Testis (tissue), 3 donors: ENCODE measurements around the gene KCNH6. TPM values are rescaled to one million over a fixed set of nuclear protein-coding genes. Genes with fewer than 3 reads are reported as not detected.

Source experiments
- DNase-seq: peaks from one replicate; pipeline ENCODE4 v3.0.0-alpha.2; 2019
- H3K27ac ChIP-seq, 2 donors: fragments of 200-600 bp; sonication (generic); one replicate each; pipeline ENCODE4 v1.5.1; 2019
- H3K27me3 ChIP-seq: fragments of 200-600 bp; sonication (generic); one replicate; pipeline ENCODE4 v1.5.1; 2019
- H3K36me3 ChIP-seq: fragments of 200-600 bp; sonication (generic); one replicate; pipeline ENCODE4 v1.5.1; 2017; ENCODE audit warnings: low read depth; ENCODE audit errors: missing control alignments
- H3K4me1 ChIP-seq: fragments of 200-600 bp; sonication (generic); one replicate; pipeline ENCODE4 v1.5.1; 2019
- H3K4me3 ChIP-seq, 2 donors: fragments of 200-600 bp; sonication (generic); one replicate each; pipeline ENCODE4 v1.5.1; 2017 to 2019
- H3K9me3 ChIP-seq: fragments of 200-600 bp; sonication (generic); one replicate; pipeline ENCODE4 v1.5.1; 2017
- POLR2A ChIP-seq: fragments of 450-650 bp; IDR thresholded peaks from one replicate; pipeline ENCODE4 v1.6.1; 2017; ENCODE audit warnings: antibody characterized with exemption, mild to moderate bottlenecking, moderate library complexity
- WGBS, 2 donors: methylation state at CpG; one replicate each; pipeline ENCODE4 v1.1.5; 2018; 5-methylcytosine and 5-hydroxymethylcytosine counted together
- intact Hi-C: fragments of 100-400 bp; cut with DNase I; formaldehyde crosslinking; loops from one replicate; pipeline ENCODE4 v1.15.1; 2023; ENCODE audit warnings: low total_unique reads
- polyA plus RNA-seq: library from polyadenylated mRNA; stranded (reverse); fragments of 350-450 nt; fragmentation: Illumina TruSeq; extraction: RNeasy Lipid Tissue Mini Kit (QIAGEN cat#74804); gene quantifications from one replicate; pipeline ENCODE4 v1.2.3, GENCODE V29; 2014; ENCODE audit warnings: low read depth, low replicate concordance; ENCODE audit not compliant: insufficient read depth
- total RNA-seq, 2 donors: library from RNA; depleted of rRNA; stranded (reverse); fragments of >200 nt; gene quantifications; one replicate each; pipeline ENCODE4 v1.2.3, GENCODE V29; 2016
- TF ChIP-seq, protein P1 (sequence below), 3 experiments: fragments of 450-650 bp in 2 of 3; fragments of 200-600 bp in 1 of 3; sonication (generic) in 1 of 3; IDR thresholded peaks; one replicate each; pipeline ENCODE4 v1.5.1; 2016 to 2019; ENCODE audit warnings: antibody characterized with exemption in 3 of 3, mild to moderate bottlenecking in 2 of 3, moderate library complexity in 1 of 3

Gene KCNH6
- total and polyA plus RNA-seq, 3 donors from 2014 or later = 0.79 to 1.7 (median 0.99) TPM

DNA sequence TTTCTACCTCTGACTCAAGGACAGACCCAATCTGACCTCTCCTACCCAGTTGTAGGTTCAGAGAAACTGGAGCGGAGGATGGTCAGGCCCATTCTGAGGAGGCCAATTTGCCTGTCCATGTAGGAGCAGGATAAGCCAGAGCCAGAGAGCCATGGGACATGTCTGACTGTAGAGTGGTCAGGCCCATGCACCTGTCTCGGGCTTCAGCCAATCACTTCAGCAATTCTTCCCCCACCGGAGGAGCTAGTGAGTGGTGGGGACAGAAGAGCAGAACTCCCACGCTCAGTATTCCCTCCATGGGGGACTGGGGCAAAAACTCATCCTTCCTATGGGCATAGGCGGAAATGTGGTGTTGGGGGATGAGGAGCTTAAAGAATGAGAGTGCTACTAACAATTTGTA, 41.4 kb downstream of the KCNH6 start:
- no peaks in the 10 kb centered on the region for H3K9me3 ChIP-seq
- DNase-seq = no peak
- H3K4me3 ChIP-seq = no peak overlapping the region
- TF ChIP-seq, protein P1, sequence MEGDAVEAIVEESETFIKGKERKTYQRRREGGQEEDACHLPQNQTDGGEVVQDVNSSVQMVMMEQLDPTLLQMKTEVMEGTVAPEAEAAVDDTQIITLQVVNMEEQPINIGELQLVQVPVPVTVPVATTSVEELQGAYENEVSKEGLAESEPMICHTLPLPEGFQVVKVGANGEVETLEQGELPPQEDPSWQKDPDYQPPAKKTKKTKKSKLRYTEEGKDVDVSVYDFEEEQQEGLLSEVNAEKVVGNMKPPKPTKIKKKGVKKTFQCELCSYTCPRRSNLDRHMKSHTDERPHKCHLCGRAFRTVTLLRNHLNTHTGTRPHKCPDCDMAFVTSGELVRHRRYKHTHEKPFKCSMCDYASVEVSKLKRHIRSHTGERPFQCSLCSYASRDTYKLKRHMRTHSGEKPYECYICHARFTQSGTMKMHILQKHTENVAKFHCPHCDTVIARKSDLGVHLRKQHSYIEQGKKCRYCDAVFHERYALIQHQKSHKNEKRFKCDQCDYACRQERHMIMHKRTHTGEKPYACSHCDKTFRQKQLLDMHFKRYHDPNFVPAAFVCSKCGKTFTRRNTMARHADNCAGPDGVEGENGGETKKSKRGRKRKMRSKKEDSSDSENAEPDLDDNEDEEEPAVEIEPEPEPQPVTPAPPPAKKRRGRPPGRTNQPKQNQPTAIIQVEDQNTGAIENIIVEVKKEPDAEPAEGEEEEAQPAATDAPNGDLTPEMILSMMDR (IDR thresholded peaks at IDR 0.05) = no peak
- TF ChIP-seq POLR2A = no peak
- H3K4me1 ChIP-seq = no peaks in the 10 kb centered on the region
- no peak overlapping the region for H3K27ac ChIP-seq
- intact Hi-C loops = no loop called here
- WGBS, 2 donors = 95 to 100% methylated on average over 4 to 5 of the region's 5 CpGs
- no peaks in the 10 kb centered on the region for H3K27me3 ChIP-seq
- H3K36me3 ChIP-seq = no peaks in the 10 kb centered on the region

DNA sequence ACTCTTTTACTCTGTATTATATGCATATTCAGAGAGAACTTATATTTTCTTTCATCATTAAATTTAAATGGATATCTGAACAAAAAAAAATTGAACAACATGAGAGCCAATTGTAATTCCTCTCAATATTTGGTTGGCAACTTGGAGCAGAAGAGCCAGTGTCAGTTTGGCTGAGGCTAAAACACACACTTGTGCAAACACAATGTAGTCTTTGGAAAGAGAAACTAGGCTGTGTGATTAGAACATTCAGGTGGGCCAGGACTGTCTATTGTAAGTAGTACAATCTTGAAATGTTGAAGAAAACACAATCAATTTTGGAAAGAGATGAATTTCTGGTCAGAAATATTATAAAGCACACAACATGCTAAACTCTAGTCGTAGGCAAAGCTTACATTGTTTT, 44.1 kb downstream of the KCNH6 start:
- H3K4me3 ChIP-seq = no peak overlapping the region
- DNase-seq = no peak
- TF ChIP-seq, protein P1 (IDR thresholded peaks at IDR 0.05) = no peak
- no peak for TF ChIP-seq POLR2A
- intact Hi-C loops = no loop called here
- H3K4me1 ChIP-seq = no peaks in the 10 kb centered on the region
- 92 to 95% methylated on average over 1 of the region's 1 CpG for WGBS, 2 donors
- H3K27me3 ChIP-seq = no peaks in the 10 kb centered on the region
- H3K9me3 ChIP-seq = no peaks in the 10 kb centered on the region
- no peaks in the 10 kb centered on the region for H3K36me3 ChIP-seq
- H3K27ac ChIP-seq = no peak overlapping the region

DNA sequence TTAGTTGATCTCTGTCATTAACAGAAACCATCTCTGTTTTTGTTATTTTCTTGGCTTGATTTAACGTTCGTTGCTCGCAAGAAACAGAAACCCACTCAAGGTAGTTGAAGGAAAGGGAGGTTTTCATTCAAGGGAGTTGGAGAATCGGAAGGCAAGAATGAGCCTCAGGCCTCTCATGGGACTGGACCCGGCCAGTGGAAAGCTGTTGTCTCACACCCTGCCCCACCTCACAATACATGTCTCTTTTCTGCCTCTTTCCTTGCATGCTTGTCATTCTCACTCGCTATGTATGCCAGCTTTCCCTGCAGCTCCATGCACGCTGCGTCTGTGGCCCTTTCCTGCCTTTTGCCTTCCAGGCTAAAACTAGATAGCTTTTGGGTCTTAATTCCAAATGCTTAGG, 45.4 kb downstream of the KCNH6 start:
- no peak for DNase-seq
- H3K27ac ChIP-seq = no peak overlapping the region
- no peaks in the 10 kb centered on the region for H3K27me3 ChIP-seq
- H3K9me3 ChIP-seq = no peaks in the 10 kb centered on the region
- H3K4me1 ChIP-seq = no peaks in the 10 kb centered on the region
- no peaks in the 10 kb centered on the region for H3K36me3 ChIP-seq
- intact Hi-C loops = no loop called here
- no peak for TF ChIP-seq POLR2A
- TF ChIP-seq, protein P1 (IDR thresholded peaks at IDR 0.05) = no peak
- no peak overlapping the region for H3K4me3 ChIP-seq
- WGBS, 2 donors = 77 to 83% methylated on average over 8 of the region's 8 CpGs

DNA sequence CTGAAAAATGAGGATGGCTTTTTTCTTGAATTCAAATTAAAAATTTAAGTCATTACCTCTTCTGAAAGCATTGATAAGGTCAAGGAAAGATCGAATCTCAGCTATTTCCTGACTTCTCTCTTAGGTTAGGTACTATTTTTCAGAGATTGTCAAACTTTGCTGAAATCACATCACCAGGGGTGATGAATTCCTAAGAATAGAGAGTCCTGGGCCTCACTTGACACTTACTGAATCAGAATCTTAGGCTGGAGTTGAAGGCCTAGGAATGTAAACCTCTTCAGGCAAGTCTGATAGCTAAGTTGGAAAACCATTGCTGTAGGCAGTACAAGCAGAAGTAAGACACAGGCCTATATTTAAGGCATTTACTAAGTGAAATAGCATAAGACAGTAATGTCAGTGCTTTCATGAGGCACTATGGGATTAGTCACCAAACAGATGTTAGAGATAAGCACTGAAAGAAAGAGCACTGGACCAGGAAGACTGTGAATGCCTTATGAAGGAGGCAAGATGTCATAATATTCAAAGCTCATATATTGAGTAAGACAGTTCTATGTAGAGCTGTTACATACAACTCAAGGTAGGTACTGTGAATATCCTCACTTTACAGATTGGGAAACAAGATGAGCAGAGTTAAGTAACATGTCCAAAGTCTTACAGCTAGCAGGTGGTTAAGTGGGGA, 48.6 kb downstream of the KCNH6 start:
- no peaks in the 10 kb centered on the region for H3K4me1 ChIP-seq
- no peaks in the 10 kb centered on the region for H3K36me3 ChIP-seq
- TF ChIP-seq POLR2A = no peak
- TF ChIP-seq, protein P1 (IDR thresholded peaks at IDR 0.05) = no peak
- no peaks in the 10 kb centered on the region for H3K27me3 ChIP-seq
- H3K4me3 ChIP-seq = no peak overlapping the region
- H3K27ac ChIP-seq = no peak overlapping the region
- no peak for DNase-seq
- no peaks in the 10 kb centered on the region for H3K9me3 ChIP-seq
- 87 to 94% methylated on average over 1 of the region's 1 CpG for WGBS, 2 donors
- intact Hi-C loops = no loop called here

DNA sequence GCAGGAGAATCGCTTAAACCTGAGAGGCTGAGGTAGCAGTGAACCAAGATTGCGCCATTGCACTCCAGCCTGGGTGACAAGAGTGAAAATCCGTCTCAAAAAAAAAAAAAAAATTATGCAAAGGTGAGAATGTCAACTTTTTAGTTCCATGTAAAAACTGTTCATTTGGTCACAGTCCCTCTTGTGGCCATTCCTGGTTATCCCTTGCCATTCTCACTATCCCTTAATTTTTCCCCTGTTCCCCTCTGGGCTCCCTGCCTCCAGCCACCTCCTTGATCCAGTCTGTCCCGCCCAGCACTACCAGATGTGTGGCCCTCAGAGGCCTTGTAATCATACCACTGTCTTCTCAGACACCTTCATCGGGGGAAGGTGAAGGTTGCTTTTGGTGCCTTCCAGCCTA, 50.5 kb downstream of the KCNH6 start:
- Histone ChIP-seq H3K9me3 (no peaks in the 10 kb centered on the region), H3K27ac (no peak overlapping the region), H3K4me3 (no peak overlapping the region), H3K36me3 (no peaks in the 10 kb centered on the region), H3K4me1 (peaks cover 5% of the 10 kb centered on the region), H3K27me3 (no peaks in the 10 kb centered on the region)
- no peak for DNase-seq
- 81 to 83% methylated on average over 5 of the region's 5 CpGs for WGBS, 2 donors
- intact Hi-C loops = no loop called here
- TF ChIP-seq, protein P1 (IDR thresholded peaks at IDR 0.05) = peak in 2 of 3 experiments; percentile 37 to 42
- TF ChIP-seq POLR2A = no peak
